Liver (tissue), 3 donors: Measurements from ENCODE around the gene MYOC.

ENCODE experiments used
- CTCF ChIP-seq: fragments of 150-350 bp; IDR thresholded peaks from 2 replicates; pipeline ENCODE4 v1.5.1; 2017; ENCODE audit warnings: improper control_type of control experiment, low read depth, low read length; ENCODE audit not compliant: missing input control
- EGR1 ChIP-seq, 2 donors: IDR thresholded peaks; 2 replicates each; pipeline ENCODE4 v1.6.1; 2016 to 2018; ENCODE audit warnings: antibody characterized with exemption in 2 of 2, low read depth in 2 of 2
- FOXA2 ChIP-seq: IDR thresholded peaks from 2 replicates; pipeline ENCODE4 v1.6.1; 2016; ENCODE audit warnings: antibody characterized with exemption
- JUND ChIP-seq, 2 donors: IDR thresholded peaks; 2 replicates each; pipeline ENCODE4 v1.6.1; 2016; ENCODE audit warnings: antibody characterized with exemption in 2 of 2
- REST ChIP-seq: IDR thresholded peaks from 2 replicates; pipeline ENCODE4 v1.6.1; 2016; ENCODE audit warnings: antibody characterized with exemption, mild to moderate bottlenecking
- YY1 ChIP-seq: IDR thresholded peaks from 2 replicates; pipeline ENCODE4 v1.6.1; 2016; ENCODE audit warnings: antibody characterized with exemption, mild to moderate bottlenecking
- donor health status: healthy.
- donor health status: healthy.

DNA sequence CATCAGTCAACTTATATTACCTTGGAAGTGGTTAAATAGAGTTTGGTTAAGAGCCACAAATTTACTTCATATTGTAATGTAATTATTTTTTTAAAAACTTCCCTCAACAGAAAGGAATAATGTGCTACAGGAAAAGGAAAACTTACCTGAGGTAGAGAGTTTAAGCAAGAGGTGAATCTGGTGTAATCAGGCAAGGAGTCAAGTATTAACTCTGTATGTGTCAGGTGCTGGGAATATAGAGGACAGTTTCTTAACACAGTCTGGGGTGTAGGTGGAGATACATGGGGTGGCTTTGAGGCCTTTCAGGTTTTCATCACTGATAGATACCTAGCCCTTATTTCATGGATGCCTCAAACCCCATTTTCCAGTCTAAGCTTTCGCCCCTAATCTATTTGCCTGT lies 56.4 kb downstream of the MYOC start:
- no peak for TF ChIP-seq CTCF
- TF ChIP-seq JUND (IDR thresholded peaks at IDR 0.05): no peak
- no peak for TF ChIP-seq YY1
- TF ChIP-seq FOXA2: no peak
- TF ChIP-seq REST: no peak
- no peak for TF ChIP-seq EGR1 (IDR thresholded peaks at IDR 0.05; ENCODE audit: low read depth in 2 of 2)
